NK-92 (cell line): ENCODE data around the gene MAGI2.

Experiments
- DNase-seq: peaks from one replicate; lab custom pipeline; 2025; ENCODE audit not compliant: unreplicated experiment; lab: John Stamatoyannopoulos, UW

Gene MAGI2

GRCh38 chr7:78760620-78761355, 692.7 kb downstream of the MAGI2 start:
- DNase-seq = no peak

- no peak for DNase-seq
These were observed 700.9 kb downstream of the MAGI2 start for GRCh38 chr7:78752554-78752953.

DNA sequence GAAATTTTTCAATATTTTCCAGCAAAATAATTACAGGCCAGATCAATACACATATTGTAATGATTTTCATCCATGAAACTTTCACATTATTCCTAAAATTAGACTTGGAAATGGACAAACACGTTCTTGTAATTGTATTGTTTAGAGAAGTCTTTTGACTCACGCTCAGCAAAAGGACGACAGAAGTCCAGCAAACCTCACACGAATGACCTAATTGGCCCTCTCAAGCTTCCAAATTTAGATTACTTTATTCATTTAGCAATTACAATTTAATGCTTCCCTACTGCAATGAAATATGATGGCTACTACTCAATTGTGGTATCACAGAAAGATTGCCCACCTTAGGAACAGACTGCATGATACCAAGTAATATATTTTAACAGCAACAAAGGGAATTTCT, 702.2 kb downstream of the MAGI2 start:
- no peak for DNase-seq

DNA sequence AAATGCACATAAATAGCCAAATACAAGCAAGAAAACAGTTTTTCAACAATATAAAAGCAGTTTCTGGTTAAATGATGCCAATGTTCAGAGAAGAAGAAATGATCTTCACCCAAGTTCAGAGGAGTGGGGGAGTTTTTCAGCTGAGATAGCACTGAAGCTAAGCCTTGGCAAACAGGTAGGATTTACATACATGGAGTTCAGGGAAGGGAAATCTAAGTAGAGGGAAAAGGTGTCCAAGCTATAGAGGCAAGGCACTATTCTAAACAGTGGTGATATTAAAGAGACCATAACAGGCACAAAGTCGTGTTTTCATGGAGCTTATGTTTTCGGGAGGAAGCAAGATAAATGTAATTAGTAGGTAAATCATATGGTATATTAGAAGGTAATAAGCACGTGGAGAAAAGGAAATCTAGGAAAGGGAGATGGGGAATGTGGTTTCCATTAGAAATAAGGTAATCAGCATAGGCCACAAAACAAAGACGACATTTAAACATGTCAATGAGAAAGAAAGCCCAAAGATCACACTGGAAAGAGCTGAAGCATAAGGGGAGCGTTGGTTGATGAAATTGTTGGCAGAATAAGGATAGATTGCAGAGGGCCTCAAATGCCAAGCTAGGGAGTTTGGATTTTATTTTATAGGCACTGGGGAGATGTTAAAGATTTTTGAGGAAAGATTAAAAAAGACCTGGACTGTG, 704.3 kb downstream of the MAGI2 start:
- no peak for DNase-seq

DNA sequence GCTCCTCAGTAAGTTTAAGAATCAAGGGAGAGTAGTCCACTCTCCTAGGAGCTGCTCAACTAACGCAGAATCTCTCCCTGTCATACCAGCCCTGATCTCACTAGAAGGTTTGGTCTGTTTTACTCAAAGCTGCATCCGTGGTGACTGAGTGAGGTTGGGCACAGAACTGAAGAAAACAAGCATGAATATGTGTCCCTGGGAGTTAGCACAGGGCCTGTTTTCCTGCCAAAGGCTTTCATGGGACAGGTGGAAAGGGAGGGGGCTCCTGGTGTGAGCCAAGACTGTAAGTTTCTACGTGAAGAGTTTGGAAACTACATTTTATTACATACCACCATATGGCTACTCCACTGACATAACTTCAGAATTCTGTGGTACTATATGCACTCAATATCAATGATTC, 705.9 kb downstream of the MAGI2 start:
- DNase-seq = no peak

DNA sequence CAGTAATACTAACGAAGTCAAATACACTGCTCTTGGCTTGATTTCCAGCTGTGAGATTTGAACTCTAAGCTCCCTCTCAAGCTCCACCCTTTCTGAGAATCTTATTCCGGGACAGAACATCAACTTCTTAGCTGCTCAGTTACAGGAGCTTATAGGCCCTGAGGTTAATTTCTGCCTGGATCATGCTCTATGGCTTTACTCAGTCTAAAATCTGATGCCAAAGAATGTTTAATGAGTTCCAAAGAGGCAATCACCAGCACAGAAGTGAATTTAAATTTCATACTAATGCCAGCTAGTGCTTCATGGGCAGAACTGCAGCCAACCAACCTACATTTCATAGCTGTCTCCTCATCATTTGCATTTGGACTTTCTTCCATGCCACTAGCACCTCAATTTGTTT, 707.2 kb downstream of the MAGI2 start:
- no peak for DNase-seq

GRCh38 chr7:78742694-78743093, 710.8 kb downstream of the MAGI2 start:
- DNase-seq = no peak

- DNase-seq = no peak
These were observed 716.9 kb downstream of the MAGI2 start for GRCh38 chr7:78736548-78736947.

DNA sequence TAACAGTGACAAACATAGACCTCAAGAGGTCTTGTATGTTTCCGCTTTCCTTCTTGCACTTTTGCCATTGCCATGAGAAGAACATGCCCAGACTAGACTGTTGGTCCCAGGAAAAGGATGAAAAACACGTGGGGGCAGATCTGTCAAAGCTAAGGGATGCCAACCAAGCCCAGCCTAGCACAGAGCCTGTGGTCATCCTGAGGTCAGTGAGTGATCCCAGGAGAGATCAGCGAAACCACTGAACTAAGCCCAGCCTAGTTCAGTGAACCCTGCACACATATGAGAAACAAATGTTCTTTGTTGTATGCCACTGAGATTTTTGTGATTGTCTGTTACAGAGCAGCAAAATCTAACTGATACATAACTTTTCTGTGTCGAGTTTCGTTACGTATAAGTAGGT, 718.8 kb downstream of the MAGI2 start:
- DNase-seq = no peak

- DNase-seq = no peak
These were observed 733.4 kb downstream of the MAGI2 start for GRCh38 chr7:78720066-78720465.

- DNase-seq = no peak
These were observed 735.3 kb downstream of the MAGI2 start for GRCh38 chr7:78718212-78718611.

DNA sequence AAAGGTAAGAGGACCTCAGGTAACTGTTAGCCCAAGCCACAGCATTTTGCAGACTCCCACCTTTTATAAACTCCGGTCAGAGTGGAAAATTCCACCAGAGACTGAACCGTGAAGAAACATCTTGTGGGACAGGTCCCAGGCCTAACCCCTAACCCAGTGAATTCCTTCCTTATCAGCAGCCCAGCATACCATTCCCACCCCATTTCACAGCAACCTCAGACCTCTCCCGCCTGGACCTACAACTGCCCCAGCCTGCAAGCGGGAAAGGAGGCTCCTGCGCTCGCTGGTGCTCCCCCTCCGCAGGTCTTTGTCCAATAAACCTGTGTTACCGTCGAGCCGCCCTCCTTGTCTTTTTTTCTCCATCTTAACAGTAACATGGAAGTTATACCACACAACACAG, 736.6 kb downstream of the MAGI2 start:
- DNase-seq = no peak

DNA sequence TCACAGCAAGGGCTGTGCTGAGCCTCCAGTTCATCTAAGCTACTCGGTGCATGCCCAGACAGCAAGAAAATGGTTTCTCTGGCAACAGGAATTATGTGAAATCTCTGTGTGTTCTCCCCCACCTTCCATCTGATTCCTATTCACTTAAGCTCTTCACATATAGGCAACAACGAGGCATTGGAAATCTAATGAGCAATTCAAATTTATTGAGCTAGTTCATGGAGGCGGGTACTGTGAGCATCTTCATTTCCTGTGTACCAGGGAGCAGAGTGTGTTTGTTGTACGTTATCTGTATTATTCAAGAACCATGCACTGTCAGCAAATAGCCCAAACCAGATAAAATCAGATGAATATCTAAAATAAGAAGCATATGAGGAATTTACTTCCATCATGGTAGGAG, 739.1 kb downstream of the MAGI2 start:
- DNase-seq = no peak

DNA sequence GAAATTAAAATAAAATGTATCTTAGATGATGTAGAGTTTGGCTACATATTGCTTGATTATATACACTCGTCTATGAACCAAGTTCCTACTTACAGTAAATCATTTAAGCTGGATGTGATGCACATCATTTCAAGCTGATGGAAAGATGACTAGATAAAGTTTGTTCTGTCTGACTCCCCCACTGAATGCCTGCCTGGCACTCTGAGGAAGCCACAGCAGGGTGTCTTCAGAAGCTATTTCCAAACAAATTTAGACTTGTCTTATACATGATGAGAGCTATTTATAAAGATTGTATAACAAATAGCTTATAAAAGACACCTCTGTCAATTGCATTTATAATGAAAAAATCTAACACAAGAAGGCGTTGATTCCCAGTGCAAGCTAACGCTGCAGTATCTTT, 741.4 kb downstream of the MAGI2 start:
- DNase-seq = no peak

DNA sequence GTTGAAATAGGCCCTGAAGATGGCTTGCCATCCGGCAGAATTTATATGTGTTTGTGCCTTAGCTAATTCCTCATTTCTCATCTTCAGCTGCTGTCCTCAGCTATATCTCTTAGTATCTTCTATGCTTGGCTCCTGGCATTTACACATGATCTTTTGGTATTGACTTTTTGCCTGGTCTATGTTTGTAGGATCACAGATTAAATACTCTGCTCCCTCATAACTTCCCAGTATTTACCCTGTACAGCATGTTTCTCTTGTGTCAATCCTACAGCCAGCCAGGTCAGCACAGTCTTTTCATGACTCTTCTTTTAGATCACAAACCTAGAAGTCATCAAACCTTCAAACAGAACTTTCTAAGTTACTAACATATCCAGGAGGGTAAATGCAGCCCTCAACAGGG, 743.8 kb downstream of the MAGI2 start:
- no peak for DNase-seq

DNA sequence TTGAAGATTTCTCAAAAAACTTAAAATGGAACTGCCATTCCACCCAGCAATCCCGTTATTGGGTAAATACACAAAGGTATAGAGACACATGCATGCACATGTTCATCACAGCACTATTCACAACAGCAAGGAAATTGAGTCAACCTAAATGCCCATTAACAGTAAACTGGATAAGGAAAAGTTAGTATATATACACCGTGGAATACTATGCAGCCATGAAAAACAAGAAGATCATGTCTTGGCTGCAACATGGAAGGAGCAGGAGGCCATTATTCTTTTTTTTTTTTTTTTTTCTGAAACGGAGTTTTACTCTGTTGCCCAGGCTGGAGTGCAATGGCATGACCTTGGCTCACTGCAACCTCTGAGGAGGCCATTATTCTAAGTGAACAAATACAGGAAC, 749.0 kb downstream of the MAGI2 start:
- DNase-seq = no peak

DNA sequence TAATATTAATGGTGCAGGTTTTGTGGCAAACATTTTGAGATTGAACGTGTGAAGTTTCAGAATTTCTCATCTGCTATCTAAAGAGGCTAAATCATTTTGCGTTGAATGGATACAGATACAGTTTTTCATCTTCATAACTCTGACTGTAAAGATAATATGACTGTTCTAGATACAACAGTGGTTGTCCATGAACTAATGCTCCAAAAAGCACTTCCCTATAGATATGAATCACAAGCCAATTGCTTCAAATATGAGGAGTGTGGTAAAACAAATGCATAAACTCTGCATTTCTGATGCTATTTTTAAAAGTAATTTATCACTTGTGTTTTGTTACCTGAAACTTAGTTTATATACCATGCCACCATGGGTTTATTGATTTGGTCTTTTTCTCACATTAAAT, 750.1 kb downstream of the MAGI2 start:
- no peak for DNase-seq

DNA sequence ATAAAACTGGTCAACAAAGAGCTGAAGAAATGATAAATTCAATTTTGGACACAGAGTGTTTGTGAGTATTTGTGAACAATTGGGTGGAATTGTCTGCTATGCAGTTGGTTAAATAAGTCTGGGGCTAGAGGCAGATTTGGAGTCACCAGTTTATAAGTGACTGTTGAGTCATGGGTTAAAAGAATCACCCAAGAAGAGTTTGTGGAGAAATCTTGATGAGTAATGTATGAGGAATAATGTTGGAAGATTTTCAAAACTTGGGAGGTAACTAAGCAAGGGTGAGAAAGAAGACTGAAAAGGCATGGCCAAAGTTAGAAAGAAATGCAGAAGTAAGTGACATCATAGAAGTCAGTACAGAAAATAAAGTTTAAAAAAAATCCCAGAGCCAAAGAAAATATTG, 750.7 kb downstream of the MAGI2 start:
- DNase-seq = no peak

DNA sequence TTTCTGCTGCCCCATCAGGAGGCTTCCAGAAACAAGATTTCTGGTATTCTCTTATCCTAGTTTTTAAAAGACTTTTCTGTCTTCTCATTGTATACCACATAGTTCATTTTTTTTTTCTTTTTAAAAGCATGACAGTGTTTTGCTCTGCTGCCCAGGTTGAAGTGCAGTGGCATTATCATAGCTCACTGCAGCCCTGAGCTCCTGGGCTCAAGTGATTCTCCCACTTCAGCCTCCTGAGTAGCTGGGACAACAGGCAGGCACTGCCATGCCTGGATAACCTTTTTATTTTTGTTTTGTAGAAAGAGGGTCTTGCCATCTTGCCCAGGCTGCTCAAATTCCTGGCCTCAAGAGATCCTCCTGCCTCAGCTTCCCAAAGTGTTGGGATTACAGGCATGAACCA, 757.6 kb downstream of the MAGI2 start:
- no peak for DNase-seq

DNA sequence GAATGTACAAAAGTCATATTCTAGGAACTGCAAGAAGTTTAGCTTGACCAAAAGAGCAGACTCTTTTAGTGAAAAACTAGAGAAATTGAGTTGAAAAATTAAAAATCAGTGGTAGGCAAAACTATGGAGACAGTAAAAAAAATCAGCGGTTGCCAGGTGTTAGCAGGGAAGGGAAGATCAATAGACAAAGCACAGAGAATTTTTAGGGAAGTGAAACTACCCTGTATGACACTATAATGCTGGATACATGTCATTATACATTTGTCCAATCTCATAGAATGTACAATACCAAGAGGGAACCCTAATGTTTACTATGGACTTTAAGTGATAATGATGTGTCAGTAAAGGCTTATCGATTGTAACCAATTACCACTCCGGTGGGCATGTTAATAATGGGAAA, 761.9 kb downstream of the MAGI2 start:
- no peak for DNase-seq

GRCh38 chr7:78690174-78690573, 763.3 kb downstream of the MAGI2 start:
- DNase-seq = no peak

DNA sequence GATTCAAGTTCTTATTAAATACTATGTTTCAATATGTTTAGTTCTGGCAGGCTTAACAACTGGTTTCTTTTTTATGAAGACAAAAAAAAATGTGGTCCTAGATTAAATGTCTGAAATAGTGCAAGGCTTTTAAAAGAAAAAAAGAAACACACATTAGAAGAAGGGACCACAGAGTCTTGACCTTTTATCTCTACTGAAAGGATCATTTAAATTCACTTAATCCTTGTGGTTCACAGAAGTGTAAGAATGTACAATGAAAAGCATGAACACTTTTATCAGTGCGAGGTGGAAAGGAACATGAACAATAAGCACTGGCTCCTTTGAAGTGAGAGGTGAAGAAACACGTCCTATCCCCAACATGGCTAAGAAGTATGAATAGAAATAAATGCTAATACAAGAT, 765.1 kb downstream of the MAGI2 start:
- DNase-seq = no peak

- no peak for DNase-seq
These were observed 767.3 kb downstream of the MAGI2 start for GRCh38 chr7:78686189-78686588.
